GM23248 (cell line): ENCODE measurements around the gene TM9SF1. TPM values are rescaled to one million over a fixed set of nuclear protein-coding genes. Genes with fewer than 3 reads are reported as not detected.

Source experiments
- DNase-seq: peaks from one replicate; pipeline ENCODE4 v3.0.0-alpha.2; 2015
- H2AFZ ChIP-seq: fragments of 200-600 bp; sonication (generic); 2 replicates; pipeline ENCODE4 v1.6.1; 2016; ENCODE audit warnings: antibody characterized with exemption
- H3F3A ChIP-seq: fragments of 200-600 bp; sonication (generic); 2 replicates; pipeline ENCODE4 v1.6.1; 2016; ENCODE audit warnings: mild to moderate bottlenecking, antibody characterized with exemption, mixed run types; ENCODE audit not compliant: insufficient read depth
- H3K27ac ChIP-seq: fragments of 200-600 bp; sonication (generic); 2 replicates; pipeline ENCODE4 v1.5.1; 2016; ENCODE audit warnings: mild to moderate bottlenecking
- H3K27me3 ChIP-seq: fragments of 200-600 bp; sonication (generic); replicated peaks from 2 replicates; pipeline ENCODE4 v1.6.1; 2016; ENCODE audit warnings: mild to moderate bottlenecking; ENCODE audit not compliant: insufficient read depth
- H3K36me3 ChIP-seq: fragments of 200-600 bp; sonication (generic); 2 replicates; pipeline ENCODE4 v1.6.1; 2016; ENCODE audit warnings: low read depth, mild to moderate bottlenecking
- H3K4me1 ChIP-seq: fragments of 200-600 bp; sonication (generic); 2 replicates; pipeline ENCODE4 v1.6.1; 2016; ENCODE audit warnings: mild to moderate bottlenecking; ENCODE audit not compliant: insufficient read depth
- H3K4me2 ChIP-seq: fragments of 200-600 bp; sonication (generic); one replicate; pipeline ENCODE4 v1.6.1; 2016; ENCODE audit warnings: mild to moderate bottlenecking; ENCODE audit not compliant: unreplicated experiment
- H3K4me3 ChIP-seq: fragments of 200-600 bp; sonication (generic); 2 replicates; pipeline ENCODE4 v1.5.1; 2016; ENCODE audit warnings: mild to moderate bottlenecking
- H3K79me2 ChIP-seq: fragments of 200-600 bp; sonication (generic); 2 replicates; pipeline ENCODE4 v1.6.1; 2016; ENCODE audit warnings: mild to moderate bottlenecking; ENCODE audit not compliant: insufficient read depth
- H3K9ac ChIP-seq: fragments of 200-600 bp; sonication (generic); 2 replicates; pipeline ENCODE4 v1.6.1; 2016; ENCODE audit warnings: mild to moderate bottlenecking
- H3K9me2 ChIP-seq: fragments of 200-600 bp; sonication (generic); 2 replicates; pipeline ENCODE4 v1.6.1; 2016; ENCODE audit warnings: mixed run types, mild to moderate bottlenecking, moderate library complexity; ENCODE audit not compliant: insufficient read depth
- H3K9me3 ChIP-seq: fragments of 200-600 bp; sonication (generic); one replicate; pipeline ENCODE4 v1.6.1; 2017; ENCODE audit warnings: low read depth
- H4K20me1 ChIP-seq: fragments of 200-600 bp; sonication (generic); 2 replicates; pipeline ENCODE4 v1.6.0; 2016; ENCODE audit not compliant: insufficient read depth
- EZH2 ChIP-seq: fragments of 200-600 bp; sonication (generic); IDR thresholded peaks from 2 replicates; pipeline ENCODE4 v1.6.1; 2018; ENCODE audit warnings: antibody characterized with exemption, mild to moderate bottlenecking; ENCODE audit not compliant: insufficient read depth, poor library complexity, severe bottlenecking
- EZH2phosphoT487 ChIP-seq: fragments of 200-600 bp; sonication (generic); IDR thresholded peaks from 2 replicates; pipeline ENCODE4 v1.6.1; 2018; ENCODE audit warnings: antibody characterized with exemption, moderate library complexity, mild to moderate bottlenecking, low read depth; ENCODE audit not compliant: insufficient read depth
- WGBS, 2 experiments: methylation state at CpG; one replicate each; pipeline ENCODE4 v1.1.6; 2015 to 2017; ENCODE audit warnings: low lambda C conversion rate in 2 of 2, low coverage in 1 of 2; ENCODE audit errors: missing lambda C conversion rate in 2 of 2; 5-methylcytosine and 5-hydroxymethylcytosine counted together
- in situ Hi-C: fragments of 300-500 bp; cut with MboI; formaldehyde crosslinking; loops from 2 replicates; pipeline ENCODE4 v1.15.0; 2020
- polyA plus RNA-seq: library from polyadenylated mRNA; unstranded; fragments of >200 nt; fragmentation: Nextera tagmentation; extraction: Ambion mirVana; gene quantifications from 2 replicates; pipeline ENCODE4 v1.2.1, GENCODE V29; 2016
- total RNA-seq: library from RNA; depleted of rRNA; stranded (reverse); fragments of >200 nt; shearing (Covaris generic); gene quantifications from 2 replicates; pipeline ENCODE4 v1.2.3, GENCODE V29; 2014

Gene TM9SF1
- total and polyA plus RNA-seq, 2 experiments from 2014 or later: 93.8 to 102 TPM

GRCh38 chr14:24172261-24172860 is 22.9 kb downstream of the TM9SF1 start:
- Histone ChIP-seq H3K4me2 (no peak overlapping the region), H3K79me2 (no peaks in the 10 kb centered on the region), H3K36me3 (peaks cover 9% of the 10 kb centered on the region), H3K4me3 (no peak overlapping the region), H3F3A (no peaks in the 10 kb centered on the region; the same call in 1 of the 2 replicates), H3K4me1 (no peaks in the 10 kb centered on the region), H4K20me1 (no peaks in the 10 kb centered on the region), H3K27me3 (no peaks in the 10 kb centered on the region), H3K27ac (no peak overlapping the region), H3K9me2 (no peaks in the 10 kb centered on the region), H3K9ac (no peak overlapping the region), H3K9me3 (no peaks in the 10 kb centered on the region), H2AFZ (no peak overlapping the region)
- TF ChIP-seq EZH2phosphoT487 (no peak), EZH2 (no peak)
- DNase-seq: no peak
- in situ Hi-C loops: no loop called here
- WGBS, 2 experiments: 58 to 74% methylated on average over 24 to 30 of the region's 30 CpGs

- no peaks in the 10 kb centered on the region for H3K9me3 ChIP-seq
- no peaks in the 10 kb centered on the region for H3K4me1 ChIP-seq
- in situ Hi-C loops: no loop called here
- TF ChIP-seq EZH2phosphoT487: no peak
- no peak for TF ChIP-seq EZH2
- H3K27ac ChIP-seq: no peak within 1 kb of the TSS
- no peaks in the 10 kb centered on the region for H4K20me1 ChIP-seq
- H2AFZ ChIP-seq: no peak within 1 kb of the TSS
- H3K27me3 ChIP-seq: no peaks in the 10 kb centered on the region
- no peak within 1 kb of the TSS for H3K9ac ChIP-seq
- WGBS, 2 experiments: 35 to 41% methylated on average over 55 to 59 of the region's 63 CpGs
- H3K79me2 ChIP-seq: no peaks in the 10 kb centered on the region
- H3K9me2 ChIP-seq: no peaks in the 10 kb centered on the region
- H3K4me3 ChIP-seq: no peak within 1 kb of the TSS
- peaks cover 11% of the 10 kb centered on the region for H3K36me3 ChIP-seq
- no peak for DNase-seq
- H3F3A ChIP-seq: no peaks in the 10 kb centered on the region; the same call in 1 of the 2 replicates
- H3K4me2 ChIP-seq: no peak within 1 kb of the TSS
Observed at GRCh38 chr14:24171422-24172260, 23.6 kb downstream of the TM9SF1 start, which contains the start of gene REC8. Gene REC8, plus strand, starts transcription at chr14:24172080. Its CDS starts 473 bp downstream, at chr14:24172553.

- Histone ChIP-seq H3K9ac (no peak overlapping the region), H3K9me2 (no peaks in the 10 kb centered on the region), H3K79me2 (peaks cover 15% of the 10 kb centered on the region), H4K20me1 (no peaks in the 10 kb centered on the region), H3K4me3 (no peak overlapping the region), H3F3A (no peaks in the 10 kb centered on the region; the same call in 1 of the 2 replicates), H3K4me1 (peaks cover under 1% of the 10 kb centered on the region; the same call in 1 of the 2 replicates), H3K4me2 (no peak overlapping the region), H3K27ac (no peak overlapping the region), H3K27me3 (no peaks in the 10 kb centered on the region), H2AFZ (no peak overlapping the region), H3K36me3 (peaks cover 38% of the 10 kb centered on the region), H3K9me3 (no peaks in the 10 kb centered on the region)
- WGBS, 2 experiments: 86 to 88% methylated on average over 3 of the region's 3 CpGs
- TF ChIP-seq EZH2phosphoT487 (no peak), EZH2 (no peak)
- in situ Hi-C loops: no loop called here
- DNase-seq: no peak
Observed at GRCh38 chr14:24167469-24168114, 27.6 kb downstream of the TM9SF1 start.

GRCh38 chr14:24165785-24166184 is 29.5 kb downstream of the TM9SF1 start:
- no peaks in the 10 kb centered on the region for H3K9me3 ChIP-seq
- TF ChIP-seq EZH2 (no peak), EZH2phosphoT487 (no peak)
- H3K9me2 ChIP-seq: no peaks in the 10 kb centered on the region
- peaks cover 38% of the 10 kb centered on the region for H3K36me3 ChIP-seq
- DNase-seq: no peak
- no peak overlapping the region for H3K4me2 ChIP-seq
- H3K9ac ChIP-seq: no peak overlapping the region
- peaks cover 30% of the 10 kb centered on the region for H3K79me2 ChIP-seq
- H3K27me3 ChIP-seq: no peaks in the 10 kb centered on the region
- in situ Hi-C loops: no loop called here
- peaks cover 5% of the 10 kb centered on the region for H3K4me1 ChIP-seq
- H3K27ac ChIP-seq: no peak overlapping the region
- H4K20me1 ChIP-seq: no peaks in the 10 kb centered on the region
- H3F3A ChIP-seq: peaks cover 8% of the 10 kb centered on the region
- WGBS, 2 experiments: 94 to 96% methylated on average over 5 of the region's 5 CpGs
- H3K4me3 ChIP-seq: no peak overlapping the region
- no peak overlapping the region for H2AFZ ChIP-seq
